ENCODE data around the gene UXT.
"Not testable (repeated sequence)": the region's sequence is repeated elsewhere in the genome, so short reads cannot be mapped to it uniquely, and the experiment has no call there.

The UXT gene, protein sequence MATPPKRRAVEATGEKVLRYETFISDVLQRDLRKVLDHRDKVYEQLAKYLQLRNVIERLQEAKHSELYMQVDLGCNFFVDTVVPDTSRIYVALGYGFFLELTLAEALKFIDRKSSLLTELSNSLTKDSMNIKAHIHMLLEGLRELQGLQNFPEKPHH

DNA sequence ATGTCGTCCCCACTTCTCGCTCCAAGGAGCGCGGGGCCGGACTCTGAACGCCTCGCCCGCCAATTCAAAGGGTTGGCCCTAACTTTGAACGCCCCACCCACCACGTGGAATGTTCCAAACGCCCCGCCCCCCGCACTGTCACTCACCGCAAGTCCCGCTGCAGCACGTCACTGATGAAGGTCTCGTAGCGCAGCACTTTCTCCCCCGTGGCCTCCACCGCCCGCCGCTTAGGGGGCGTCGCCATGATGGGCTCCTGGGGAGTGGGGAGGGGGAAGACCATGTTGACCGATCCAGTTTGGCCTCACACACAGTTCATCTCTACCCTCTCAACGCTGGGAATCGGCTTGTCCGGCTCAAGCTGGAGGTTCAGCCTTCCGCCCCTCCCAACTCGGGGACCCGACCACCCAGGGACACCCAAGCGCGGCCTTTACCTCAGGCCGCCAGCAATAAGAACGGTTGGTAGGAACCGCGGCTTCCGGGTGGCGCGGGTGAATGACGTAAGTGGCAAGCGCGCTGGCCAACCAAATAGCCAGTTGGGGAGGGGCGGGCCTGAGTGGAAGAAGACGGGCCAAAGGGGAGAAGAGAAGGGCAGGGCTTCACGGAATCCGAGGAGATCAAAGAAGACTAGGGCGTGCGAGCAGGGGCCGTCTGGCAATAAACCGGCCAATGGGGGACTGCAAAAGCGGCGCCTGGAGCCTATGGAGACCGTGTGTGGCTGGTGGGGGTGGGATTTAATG, at the start of gene UXT:
Gene UXT, minus strand, starts transcription at position 497 of the 737 bp plus-strand sequence. Its CDS starts 253 bp downstream, at position 244.
- peak; percentile 98 for FAIRE-seq

DNA sequence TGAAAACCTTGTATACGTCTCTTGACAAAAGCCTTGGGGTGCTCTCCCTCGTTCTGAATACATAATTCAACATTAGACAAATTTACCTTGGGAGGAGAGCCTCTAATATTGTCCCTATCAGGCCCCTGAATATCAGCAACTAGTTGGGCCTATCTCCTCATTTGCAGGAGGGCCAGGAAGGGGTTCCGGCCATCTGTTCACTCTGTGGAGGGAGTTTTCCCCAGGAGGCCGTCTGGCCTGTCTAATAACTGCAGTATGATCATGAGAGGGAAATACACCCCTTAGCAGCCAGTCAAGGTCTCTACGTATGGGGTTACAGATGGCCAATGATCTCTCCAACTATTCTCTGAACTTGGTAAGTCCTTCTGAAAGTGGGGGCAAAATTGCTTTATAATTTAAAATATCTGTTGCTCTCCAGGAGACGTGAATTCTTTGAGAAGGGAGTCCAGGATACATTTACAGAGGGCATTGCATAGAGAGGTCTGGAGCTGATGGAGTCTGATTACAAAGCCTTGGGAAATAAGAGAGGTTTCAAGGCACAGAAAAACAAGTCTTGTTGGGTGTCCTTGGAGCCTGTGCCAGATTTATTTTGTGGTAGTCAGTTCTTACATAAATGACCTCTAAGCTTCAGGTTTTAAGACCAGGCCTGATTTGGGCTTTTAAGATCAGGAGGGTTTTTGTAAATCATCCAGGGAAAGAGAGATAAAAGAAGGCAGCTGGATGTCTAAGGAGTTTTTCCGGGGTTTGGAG, 48.2 kb upstream of the UXT start:
- FAIRE-seq = no peak

DNA sequence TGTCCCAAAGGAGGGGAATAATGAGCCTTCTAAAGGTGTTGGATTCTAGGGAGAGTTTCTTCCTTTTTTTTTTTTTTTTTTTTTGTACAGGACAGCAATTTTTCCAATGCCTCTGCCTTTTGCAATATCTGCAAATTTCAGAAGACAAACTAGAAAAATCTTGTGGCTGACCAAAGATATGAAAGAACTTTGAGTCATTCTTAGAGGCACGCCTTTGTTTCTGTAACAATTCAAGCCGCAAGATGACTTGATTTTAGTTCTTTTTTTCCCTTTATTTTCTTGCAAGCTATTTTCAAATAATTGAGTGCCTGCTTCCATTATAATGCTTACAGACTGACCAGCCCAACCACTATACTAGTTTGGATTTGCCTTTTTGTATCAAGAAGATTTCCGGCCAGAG, 47.6 kb upstream of the UXT start:
- no peak for FAIRE-seq

DNA sequence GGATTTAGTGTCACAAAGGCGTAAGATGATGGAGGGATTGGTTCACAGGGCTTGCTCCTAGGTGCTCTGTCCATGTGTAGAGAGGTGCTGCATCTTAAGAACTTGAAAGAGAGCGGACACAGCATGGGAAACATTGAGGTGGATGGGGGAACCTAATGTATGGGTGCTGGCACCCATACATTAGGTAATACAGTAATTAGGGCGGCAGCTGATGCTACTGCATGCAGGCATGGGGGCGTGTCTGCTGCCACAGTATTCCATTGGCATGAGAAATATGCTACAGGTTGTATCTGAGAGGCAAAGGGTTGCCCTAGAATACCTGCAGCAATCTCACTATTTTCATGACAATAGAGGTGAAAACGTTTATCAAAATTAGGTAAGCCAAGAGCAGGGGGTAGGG, 45.8 kb upstream of the UXT start:
- FAIRE-seq = no peak

DNA sequence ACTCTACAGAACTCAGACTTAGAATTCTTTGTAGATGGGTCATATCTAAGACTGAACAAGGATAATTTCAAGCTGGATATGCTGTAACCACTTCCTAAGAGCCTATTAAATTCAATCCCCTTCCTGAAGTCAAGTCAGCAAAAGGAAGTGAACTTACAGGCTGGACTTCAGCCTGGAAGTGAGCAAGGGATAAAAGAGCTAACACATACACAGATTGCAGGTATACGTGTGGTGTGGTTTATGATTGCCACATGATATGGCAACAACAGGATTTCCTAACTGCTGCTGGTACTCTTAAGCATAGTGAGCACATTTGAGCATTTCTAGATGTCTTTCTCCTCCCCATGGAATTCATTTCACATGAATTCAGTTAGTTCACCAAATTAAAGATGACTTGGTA, 38.2 kb upstream of the UXT start:
- no peak for FAIRE-seq

DNA sequence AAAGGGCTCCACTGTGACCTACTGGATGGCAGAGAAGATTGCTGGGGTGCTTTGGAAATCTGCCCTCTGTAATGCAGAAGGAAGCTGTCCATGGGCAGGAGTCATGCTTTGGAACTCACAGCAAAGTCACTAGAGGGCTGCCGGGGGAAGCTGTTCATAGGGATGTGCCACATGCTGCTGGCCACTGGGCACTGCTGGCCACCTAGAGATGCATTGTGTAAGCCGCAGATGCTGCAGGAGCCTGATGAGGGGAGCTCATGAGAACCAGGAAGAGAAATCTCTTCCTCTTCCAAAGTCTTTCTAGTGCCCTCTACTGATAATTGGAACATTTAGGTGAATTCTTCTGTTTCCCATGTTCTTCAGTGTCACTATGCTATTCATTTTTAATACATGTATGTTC, 31.2 kb upstream of the UXT start:
- FAIRE-seq = no peak

DNA sequence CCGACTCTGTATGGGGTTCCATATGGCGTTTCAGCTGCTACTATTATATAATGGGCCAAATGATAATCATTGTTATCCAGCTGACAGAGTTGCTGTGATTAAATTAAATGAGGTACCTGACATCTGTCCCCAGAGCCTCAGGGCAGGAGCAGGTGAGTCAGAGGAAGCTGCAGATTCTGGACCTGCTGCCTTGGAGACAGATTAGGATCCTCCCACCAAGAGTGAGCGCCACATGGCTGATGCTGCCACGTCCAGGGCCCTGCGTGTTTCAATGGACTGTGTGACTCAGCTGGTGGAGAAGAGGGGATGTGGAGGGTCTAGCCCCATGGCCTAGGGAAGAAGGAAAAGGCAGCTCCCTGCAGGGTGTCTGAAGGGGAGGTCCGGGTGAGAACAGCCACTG, 28.3 kb upstream of the UXT start:
- FAIRE-seq = no peak

DNA sequence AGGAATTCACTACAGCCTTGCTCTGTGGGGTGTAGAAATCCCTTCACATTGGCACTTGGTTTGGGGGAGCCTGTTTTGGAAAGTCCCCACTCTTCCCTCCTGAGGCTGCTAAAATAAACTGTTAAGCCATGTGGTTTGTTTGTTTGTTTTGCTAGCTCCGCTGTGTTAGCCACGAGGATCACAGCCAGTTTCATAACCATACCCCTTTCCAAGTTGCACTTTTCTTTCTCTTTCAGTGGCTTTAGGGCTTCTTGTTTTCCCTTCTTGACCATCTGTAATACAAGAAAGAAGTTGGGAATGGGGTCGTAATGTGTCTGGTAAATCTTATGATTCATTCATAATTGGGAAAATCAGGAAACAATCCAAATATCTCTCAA, 24.8 kb upstream of the UXT start:
- no peak for FAIRE-seq

DNA sequence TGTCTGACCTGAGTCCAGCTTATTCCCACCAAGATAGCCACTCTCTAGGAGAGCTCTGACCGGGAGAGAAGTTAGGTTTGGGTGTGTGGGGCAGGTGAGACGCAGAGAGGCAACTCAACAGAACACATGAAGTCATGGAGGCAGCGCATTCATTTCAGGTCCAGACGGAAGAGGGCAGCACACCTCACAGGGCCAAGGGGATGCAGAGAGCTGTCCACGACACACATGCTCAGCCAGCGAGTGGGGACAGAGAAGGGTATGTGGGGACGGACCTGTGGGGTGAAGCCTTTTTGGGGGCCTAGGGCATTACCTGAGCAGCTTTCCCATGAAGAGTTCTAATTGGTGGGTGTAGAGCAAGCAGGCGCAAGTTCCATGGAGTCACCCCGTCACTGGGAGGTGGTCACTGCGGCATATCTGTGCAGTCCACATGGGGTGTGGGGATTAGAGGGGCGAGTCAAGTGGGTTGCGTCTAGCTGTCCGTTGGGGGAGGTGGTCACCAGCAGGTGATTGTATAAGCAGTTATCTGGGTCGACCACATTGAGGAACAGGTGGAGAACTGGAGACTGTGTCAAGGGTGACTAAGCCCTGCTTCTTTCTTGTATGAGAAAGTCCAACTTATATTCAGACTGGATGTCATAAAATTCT, 24.3 kb upstream of the UXT start:
- no peak for FAIRE-seq

DNA sequence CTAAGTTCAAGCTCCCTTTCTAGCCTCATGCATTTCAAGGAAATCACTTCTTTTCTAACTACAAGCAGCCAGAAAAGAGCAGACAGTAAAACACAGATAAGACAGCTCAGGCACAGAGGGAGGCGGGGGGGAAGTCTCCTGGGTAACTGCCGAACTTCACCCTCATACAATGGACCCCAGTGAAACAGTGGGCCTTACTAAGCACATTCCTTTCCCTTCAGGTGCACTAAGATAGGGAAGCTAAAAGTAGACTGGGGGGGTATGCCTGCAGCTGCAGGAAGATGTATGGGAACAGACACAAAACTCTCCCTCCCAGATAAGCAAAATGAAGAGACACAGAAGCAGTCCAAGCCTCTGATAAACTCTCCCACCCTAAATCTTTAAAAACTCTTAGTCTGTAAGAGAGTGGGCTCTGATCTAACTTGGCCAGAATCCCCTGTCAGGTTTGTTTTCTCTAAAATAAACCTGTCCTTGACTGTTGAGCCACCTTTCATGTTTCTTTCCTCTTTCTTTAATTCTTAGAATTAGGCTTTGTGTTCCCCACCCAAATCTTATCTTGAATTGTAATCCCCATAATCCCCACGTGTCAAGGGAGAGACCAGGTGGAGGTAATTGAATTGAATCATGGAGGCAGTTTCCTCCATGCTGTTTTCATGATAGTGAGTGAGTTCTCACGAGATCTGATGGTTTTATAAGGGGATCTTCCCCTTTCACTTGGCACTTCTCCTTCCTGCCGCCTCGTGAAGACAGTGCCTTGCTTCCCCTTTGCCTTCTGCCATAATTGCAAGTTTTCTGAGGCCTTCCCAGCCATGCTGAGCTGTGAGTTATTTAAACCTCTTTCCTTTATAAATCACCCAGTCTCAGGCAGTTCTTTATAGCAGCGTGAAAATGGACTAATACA, 17.2 kb upstream of the UXT start:
- not testable (repeated sequence) for FAIRE-seq

DNA sequence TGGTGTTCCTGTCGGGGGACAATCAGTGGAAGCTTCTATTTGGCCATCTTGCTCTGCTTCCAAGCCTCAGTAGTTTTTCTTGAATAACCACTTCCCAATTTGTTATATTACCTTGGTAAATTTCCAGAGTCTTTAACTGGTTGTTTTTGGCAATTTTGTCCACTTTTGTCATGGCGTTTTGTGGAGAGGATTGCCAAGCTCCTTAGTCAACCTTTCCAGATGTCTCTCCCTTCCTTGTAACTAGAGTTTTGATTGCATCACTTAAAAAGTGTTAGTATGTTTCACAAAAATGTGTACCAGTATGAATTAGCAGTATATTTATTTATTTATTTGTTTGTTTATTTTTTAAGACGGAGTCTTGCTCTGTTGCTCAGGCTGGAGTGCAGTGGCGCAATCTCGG, 15.8 kb upstream of the UXT start:
- no peak for FAIRE-seq

DNA sequence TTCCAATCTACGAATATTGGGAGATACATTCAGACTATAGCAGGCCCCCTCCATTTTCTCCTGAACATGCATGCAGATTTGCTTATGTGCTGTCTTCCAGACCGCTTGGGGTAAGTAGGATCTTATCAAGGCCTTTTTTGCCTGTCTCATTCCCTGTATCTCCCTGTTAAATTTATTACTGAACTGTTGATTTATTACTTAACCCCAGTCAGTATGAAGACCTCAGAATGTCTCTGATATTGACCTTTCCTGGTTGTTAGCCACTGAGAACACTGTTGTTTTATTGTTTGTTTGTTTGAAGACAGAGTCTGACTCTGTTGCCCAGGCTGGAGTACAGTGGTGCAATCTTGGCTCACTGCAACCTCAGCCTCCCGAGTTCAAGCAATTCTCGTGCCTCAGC, 6.8 kb upstream of the UXT start:
- FAIRE-seq = not testable (repeated sequence)

DNA sequence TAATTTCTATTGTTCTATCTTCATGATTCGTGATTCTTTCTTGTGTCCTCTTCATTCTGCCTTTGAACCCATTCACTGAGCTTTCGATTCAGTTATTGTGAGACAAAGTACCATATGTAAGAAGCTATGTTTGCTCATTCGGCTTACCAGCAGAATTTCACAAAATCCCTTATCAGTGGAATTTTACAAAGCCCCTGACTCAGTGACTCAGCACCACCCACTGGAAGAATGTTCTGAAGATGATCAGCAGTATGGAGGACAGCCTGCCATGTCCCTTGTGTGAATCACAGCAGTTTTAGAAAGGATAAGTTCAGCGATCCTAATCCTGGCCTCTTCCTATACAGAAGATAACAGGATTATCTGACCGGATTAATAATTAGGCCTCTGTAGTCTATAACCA, 5.8 kb upstream of the UXT start:
- no peak for FAIRE-seq

DNA sequence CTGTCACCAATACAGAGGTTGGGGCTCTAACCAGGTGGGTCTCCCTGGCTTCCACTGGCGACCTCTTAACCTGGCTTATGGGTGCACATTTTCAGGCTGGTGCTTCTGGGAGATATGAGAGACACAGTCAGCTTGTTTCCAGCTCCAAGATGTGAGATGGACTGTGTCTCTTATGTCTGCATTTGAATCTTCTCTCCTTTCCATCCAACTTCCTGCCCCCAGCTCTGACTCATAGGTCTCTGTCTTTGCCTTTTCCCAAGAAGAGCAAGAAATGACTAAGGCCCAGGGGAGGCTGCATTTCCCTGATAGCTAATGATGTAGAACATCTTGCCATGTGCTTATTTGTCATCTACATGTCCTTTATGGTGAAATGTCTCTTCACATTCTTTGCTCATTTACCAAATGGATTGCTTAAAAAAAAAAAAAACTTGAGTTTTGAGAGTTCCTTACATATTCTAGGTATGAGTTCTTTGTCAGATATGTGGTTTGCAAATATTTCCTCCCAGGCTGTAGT, 3.2 kb upstream of the UXT start:
- FAIRE-seq = no peak

DNA sequence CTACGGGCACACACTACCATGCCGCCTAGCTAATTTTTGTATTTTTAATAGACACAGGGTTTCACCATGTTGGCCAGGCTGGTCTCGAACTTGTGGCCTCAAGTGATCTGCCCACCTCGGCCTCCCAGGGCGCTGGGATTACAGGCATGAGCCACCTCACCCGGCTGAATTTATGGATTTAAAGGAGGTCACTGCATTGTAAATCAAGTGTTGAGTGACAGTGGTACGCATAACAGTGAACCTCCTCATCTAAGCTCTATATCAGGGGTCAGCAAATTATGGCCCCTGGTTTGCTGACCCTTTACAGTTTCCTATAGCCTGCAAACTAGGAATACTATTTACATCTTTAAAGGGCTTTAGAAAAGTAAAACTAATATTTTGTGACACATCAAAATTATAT, 2.6 kb upstream of the UXT start:
- FAIRE-seq = no peak

DNA sequence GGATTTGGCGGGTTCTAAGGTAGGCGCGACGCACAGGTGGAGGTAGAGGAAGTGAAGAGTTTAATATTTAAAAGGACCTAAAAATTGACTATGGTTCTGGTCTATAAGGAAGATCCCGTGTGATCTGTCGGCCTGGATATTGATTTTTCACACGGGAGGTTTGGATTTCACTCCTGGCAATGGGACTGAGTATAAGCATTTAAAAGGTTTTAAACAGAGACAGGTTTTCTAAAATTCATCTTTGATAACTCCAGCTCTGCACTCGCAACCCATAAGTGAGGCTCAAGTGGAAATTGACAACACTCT, 394 bp upstream of the UXT start:
- FAIRE-seq = no peak

DNA sequence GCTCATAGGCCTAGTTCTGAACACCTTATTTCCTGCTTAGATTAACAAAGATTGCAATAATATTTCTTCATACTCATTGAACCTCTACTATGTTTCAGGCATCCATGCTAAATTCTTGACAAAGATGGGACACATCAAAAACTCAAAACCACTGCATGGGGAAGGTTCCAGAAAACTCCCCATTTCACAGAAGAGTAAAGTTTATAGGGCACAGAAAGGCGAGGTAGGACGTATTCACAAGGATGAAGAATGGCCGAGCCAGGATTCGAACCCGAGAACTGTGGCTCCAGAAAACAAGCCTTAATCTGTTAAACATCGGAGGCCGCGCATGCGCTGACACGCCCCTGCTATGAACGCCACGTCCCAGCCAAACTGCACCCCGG, 688 bp downstream of the UXT start:
- FAIRE-seq = no peak

DNA sequence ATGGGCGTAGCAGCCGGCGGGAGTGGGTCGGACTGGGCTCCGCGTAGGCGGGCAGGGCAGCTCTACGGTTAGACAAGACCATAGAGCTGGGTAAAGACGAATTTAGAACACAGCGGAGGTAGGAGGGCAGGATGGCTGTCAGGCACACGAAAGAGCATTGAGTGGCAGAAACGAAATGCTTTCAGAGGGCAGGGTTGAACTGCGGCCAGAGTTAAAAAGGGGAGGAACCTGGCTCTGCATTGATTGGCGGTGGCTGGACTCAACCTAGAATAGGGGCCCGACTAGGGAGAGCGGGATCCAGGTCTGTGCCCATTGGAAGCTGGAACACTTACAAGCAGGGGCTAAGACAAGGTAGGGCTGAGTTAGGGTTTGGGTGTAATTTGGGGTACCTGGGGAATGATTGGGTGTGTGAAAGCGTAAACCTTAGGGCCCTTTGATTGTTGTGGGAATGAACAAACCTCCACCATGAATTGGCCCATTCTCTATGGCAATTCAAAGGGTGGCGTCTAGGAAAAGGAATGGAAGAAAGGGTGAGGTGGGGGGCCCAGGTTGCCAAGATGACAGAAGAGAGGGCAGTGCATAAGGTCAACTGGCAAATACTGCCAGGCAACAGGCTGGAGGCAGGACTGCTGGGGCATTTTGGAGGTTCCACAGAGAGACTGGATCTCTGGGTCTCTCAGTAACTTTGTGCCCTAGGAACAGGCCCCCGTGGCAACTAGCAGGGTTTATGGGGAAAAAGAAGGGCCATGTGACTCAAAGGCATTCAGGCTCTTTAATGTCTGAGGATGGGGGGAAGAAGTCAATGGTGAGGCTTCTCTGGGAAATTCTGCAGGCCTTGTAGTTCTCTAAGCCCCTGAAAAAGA, 7.7 kb downstream of the UXT start:
- FAIRE-seq = no peak

DNA sequence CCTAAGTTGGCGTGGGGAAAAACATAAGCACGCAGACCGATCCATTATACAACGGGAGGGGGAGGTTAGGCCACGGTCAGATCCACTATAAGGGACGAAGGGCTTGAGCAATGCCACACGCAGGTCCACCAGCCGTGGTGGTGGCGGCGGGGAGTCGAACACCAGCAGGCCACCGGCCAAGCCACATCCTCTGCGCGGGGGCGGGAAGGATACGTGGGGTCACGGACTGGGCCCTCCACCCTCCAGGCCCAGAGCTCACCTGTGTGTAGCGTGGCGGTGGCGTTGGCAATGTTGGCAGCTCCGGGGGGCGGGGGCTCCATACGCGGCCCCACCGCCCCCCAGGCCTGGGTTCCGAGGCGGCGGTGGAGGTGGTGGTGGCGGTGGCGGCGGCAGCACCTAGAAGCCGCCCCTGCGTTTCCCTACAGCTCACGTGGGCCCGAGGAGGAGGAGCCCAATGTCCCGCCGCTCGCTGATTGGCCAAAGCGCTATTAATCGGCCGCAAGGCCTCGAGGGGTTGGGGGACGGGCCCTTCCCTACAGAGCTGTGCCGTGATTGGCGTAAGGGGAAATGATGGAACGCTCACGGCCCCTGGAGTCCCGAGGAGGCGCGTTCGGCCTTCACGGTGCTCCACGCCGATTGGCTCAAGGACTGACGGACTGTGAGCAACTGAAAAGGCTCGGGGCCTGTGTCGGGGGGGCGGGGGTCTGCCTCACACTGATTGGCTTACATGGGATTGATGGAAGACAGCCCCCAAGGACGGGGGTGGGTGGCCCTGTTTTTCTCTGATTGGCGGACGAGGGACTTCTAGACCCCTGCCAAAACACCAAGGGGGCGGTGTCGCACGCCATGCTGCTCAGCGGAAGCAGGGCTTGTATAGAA, 8.6 kb downstream of the UXT start, which contains the start of gene ELK1:
Gene ELK1, minus strand, starts transcription at position 400 of the 879 bp plus-strand sequence. CDS start 9,122 bp downstream, outside the sequence.
- FAIRE-seq = peak; percentile 99

DNA sequence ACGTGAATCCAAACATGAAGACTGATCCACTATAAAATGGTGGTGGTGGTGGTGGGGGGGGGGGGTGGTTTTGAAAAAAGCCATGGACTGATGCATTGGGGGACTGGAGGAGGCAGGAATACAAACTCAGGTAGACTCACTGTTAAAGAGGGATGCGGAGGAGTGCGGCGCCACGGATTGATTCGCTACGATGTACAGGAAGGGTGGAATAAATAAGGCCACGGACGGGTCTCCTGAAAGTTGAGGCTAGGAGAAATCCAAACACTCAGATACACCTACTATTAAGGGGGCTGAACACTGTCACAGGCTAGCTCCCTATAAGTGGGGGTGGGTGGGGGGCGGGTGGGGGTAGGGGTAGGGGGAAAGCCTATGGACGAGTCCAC, 9.2 kb downstream of the UXT start:
- FAIRE-seq = no peak

DNA sequence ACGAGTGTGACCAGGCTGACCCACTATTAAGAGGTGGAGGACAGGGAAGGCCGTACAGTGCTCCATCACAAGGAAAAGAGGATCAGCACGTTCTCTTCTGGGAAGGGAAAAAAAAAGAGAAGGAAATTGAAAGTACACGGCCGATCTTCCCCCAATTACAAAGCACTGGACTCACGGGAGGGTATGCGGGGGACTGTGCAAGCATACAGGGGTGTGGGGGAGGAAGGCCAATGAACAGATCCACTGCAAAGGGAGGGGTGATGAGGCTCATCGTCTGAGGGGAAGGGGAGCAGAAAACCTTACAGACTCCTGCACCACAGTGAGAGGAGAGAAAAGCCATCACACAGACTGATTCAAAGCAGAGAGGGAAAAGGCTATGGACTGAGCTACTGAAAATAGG, 9.7 kb downstream of the UXT start:
- no peak for FAIRE-seq
